HK-2 (cell line): Measurements from ENCODE around the gene FABP7.

ENCODE experiments used
- DNase-seq: peaks from one replicate; pipeline ENCODE4 v3.0.0-alpha.2; 2018; ENCODE audit not compliant: unreplicated experiment

FABP7 gene

DNA sequence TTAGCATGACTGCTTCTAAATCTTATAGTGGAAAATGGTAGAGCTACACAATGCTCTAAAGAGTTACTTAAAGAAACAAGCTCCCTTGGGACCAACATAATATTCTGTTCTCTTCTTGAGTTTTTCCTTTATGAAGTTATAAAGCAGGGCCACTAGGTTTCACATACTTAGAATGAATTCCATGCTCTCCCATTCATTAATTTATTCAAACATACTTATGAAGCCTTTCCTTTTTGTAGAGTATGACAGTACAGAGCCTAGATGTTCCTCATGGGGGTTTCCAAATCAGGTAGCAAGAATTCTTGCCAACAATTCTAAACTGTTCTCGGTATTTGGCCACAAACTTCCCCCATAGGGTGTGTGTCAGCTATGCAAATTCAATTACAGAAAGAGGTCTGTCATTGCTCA, 20.6 kb upstream of the FABP7 start:
- no peak for DNase-seq

- no peak for DNase-seq
These were observed 19.2 kb upstream of the FABP7 start for GRCh38 chr6:122760330-122760729.

- DNase-seq, result no peak
These were observed 13.3 kb upstream of the FABP7 start for GRCh38 chr6:122766256-122766655.

DNA sequence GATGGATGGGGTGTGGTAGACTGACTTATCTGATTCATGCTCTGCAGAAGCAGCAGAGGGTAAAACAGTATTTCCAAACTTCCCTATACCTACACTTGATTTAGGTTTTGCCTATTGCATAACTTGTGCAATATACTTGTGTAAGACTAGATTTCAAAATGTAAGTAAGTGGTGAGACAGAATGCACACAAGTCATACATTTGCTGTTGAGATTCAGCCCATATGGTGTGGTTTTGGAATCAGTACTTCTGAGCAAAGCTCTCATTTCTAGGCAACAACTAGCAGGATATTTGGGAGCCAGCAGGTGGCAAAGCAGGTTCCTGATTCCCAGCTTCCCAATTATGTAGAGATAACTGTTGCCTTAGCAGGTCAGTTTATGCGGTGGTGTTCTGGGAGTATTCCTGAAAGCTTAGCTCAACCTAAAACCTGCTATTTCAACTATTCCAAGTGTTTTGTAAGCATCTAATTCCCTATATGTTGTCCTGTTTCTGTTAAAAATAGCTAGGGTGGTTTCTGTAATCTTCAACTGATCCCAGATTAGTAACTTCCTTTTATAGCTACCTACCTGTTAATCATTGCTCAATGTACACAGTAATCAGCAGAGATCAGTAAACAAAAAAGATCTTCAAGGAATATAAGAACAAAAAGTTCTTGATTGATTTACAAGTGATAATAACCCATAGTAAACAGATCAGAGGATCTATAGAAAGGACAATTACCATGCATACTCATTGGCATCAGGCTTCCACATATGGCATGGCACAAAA, 8.5 kb upstream of the FABP7 start:
- DNase-seq, result no peak

- no peak for DNase-seq
These were observed 6.6 kb upstream of the FABP7 start for GRCh38 chr6:122772724-122773415.

DNA sequence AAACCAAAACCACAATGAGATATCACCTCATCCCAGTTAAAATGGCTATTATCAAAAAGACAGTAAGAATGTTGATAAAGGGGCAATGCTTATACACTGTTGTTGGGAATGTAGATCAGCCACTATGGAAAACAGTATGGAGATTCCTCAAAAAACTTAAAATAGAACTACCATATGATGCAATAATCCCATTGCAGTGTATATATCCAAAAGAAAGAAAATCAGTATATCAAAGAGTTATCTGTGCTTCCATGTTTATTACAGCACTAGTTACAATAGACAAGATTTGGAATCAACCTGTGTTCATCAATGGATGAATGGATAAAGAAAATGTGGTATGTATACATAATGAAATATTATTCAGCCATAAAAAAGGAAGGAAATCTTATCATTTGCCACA, 3.5 kb upstream of the FABP7 start:
- no peak for DNase-seq

- DNase-seq, result no peak
These were observed 1.2 kb upstream of the FABP7 start for GRCh38 chr6:122778302-122778701.

DNA sequence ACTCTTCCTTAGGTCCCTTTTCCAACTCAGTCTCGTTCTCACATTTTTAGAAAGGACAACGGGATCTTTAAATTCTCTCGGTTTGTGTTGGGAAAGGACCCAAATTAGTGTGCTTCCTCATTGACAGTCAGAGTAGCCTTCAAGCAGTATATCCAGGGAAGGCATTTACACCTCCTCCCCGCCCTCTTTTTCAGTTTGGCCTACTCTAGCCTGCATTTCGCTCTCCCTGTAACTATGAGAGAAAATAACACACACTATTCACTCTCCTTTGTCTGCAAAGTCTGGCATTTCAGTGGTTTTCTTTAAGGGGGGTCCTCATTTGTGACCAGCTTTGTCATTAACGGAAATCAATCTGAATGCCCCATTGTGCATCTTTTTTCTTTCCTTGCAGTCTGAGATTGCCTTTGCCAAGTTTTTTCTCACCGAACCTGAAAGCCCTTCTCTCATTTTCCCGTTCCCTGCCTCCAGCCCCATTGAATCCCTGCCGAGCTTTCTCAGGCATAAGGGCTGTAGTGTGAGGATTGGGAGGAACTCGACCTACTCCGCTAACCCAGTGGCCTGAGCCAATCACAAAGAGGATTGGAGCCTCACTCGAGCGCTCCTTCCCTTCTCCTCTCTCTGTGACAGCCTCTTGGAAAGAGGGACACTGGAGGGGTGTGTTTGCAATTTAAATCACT, 393 bp upstream of the FABP7 start:
- DNase-seq, result no peak

DNA sequence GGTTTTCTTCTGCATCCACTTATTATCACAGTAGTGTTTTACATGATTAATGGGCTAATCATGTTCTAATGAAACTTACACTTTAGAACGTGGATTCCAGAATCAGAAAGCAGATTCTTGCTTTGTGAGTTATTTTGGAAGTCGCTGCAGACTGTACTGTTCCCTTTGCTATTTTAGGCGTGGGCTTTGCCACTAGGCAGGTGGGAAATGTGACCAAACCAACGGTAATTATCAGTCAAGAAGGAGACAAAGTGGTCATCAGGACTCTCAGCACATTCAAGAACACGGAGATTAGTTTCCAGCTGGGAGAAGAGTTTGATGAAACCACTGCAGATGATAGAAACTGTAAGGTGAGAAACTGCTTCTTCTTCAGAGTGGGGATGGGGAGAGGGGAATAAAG, 598 bp downstream of the FABP7 start:
- no peak for DNase-seq

GRCh38 chr6:122781716-122782115, 2.2 kb downstream of the FABP7 start:
- no peak for DNase-seq

DNA sequence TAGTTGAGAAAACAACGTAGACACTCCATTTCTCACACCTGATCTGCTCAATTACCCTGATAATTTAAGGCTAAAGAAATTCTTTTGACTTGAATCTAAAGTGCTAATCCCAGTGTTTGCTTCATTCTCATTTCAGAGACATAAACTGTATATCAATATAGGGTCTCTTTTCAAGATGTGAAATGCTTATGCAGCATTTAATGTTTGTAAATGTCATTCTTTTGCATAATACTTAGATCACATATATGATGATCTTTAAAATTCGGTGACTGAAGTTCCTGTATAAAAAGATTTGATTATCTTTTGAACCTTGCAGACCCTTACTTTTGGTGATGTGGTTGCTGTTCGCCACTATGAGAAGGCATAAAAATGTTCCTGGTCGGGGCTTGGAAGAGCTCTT, 3.9 kb downstream of the FABP7 start:
- DNase-seq, result no peak

- no peak for DNase-seq
These were observed 6.4 kb downstream of the FABP7 start for GRCh38 chr6:122785891-122786290.

DNA sequence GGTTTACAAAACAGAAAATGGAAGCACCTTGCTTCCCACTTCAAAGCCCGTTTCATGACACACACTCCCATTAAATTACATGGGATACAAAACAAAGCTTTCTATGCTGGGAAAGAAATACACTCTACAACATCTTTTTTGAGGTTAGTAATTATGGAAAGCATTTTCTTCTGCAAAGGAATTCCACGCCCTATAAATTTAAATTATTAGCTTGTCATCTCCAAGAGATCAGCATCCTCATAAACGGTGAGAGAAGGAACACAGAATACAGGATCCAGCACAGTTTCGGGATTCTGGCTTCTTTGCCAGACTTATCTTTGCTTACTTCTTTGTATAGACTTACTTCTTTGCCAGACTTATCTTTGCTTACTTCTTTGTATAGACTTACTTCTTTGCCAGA, 8.2 kb downstream of the FABP7 start:
- DNase-seq, result no peak

- DNase-seq, result no peak
These were observed 8.7 kb downstream of the FABP7 start for GRCh38 chr6:122788208-122788607.

- no peak for DNase-seq
These were observed 9.2 kb downstream of the FABP7 start for GRCh38 chr6:122788663-122789181.

DNA sequence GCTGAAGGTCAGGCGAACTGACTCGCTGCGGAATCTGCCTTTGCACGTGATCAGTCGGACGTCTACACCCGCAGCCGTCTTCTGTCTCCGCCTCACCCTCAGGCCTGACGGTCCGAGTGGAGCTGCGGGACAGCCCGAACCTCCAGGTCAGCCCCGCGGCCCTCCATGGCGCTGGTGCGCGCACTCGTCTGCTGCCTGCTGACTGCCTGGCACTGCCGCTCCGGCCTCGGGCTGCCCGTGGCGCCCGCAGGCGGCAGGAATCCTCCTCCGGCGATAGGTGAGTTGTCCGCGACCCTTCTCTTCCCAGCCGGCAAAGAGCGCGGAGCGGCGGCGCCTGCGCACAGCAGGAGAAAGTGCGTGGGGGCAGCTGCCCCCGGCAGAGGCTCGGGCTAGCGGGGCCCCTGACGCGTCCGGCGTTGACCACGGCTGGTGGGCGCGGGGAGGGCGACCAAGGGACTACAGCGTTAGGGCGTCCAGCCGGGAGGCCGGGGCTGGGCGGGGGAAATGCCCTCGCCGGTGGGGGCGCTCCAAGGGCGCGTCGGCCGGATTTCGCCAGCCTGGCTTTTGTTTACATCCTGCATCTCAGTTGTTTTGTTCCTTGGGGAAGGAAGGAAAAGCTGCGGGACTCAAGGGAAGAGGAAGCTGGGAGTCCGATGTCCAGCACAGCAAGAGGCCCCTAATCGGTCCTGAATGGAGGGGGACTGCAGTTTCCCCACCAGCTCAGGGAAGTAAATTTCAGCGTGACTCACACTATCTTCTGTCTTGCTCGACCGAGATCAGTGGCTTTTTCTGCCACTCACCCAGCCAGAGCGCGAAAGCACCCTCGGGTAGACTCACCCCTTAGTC, 9.9 kb downstream of the FABP7 start, which contains the start of gene SMPDL3A:
TSS of gene SMPDL3A (plus strand) at position 77 of the 846 bp plus-strand sequence. CDS start at position 166, 89 bp downstream.
- DNase-seq, result peak; percentile 82

- DNase-seq, result no peak
These were observed 10.5 kb downstream of the FABP7 start for GRCh38 chr6:122790028-122790422.

GRCh38 chr6:122790423-122791309, 11.2 kb downstream of the FABP7 start:
- DNase-seq, result peak; percentile 7

DNA sequence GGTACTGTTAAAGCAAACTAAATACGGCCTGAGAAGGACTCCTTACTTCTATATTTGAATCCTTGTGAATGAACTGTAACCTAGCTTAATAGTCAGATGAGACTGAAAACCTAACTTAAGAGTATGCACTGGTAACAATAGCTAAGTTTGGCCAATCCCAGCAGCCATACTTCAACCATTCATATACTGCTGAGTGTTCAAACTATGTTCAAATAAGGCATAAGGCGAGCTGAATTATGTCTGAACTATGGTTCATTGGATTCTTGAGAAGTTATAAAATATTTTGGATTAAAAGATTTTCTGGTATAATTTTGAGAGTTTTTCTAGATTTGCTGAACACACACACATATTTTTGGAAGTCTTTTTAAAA, 11.8 kb downstream of the FABP7 start:
- DNase-seq, result no peak

DNA sequence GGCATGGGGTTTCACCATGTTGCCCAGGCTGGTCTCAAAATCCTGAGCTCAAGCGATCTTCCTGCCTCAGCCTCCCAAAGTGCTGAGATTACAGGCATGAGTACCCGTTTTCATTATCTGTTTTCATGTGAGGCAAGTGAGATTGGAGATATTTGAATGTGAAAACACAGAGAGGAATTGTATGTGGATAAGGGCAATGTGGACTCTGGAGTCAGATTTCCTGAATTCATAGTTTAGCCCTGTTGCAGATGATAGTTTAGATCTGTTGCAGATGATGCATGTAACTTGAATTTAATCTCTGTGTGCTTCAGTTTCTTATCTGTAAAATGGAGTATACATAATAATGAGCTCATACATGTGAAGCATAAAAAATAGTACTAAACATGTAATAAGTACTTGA, 13.2 kb downstream of the FABP7 start:
- DNase-seq, result no peak

DNA sequence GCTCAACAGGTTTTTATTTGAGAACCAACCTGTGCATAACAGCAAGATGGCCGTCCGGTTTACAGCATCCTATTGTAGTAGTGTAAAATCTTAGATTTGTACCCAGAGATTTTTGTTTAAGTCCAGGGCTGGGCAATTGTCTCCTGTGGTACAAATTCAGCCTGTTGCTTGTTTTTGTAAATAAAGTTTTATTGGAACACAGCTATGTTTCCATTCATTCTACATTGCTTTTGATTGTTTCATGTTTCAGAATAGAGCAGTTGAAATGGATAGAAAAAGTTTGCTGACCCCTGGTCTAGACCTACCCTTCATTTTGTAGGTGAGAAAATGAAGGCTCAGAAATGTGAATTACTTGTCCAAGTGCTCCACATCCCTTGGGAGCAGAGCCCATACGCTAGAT, 18.0 kb downstream of the FABP7 start:
- no peak for DNase-seq
